Measurements from ENCODE around the gene GALT.

- no peak for TF ChIP-seq CTCF (IDR thresholded peaks at IDR 0.05)
- no peak for TF ChIP-seq POLR2A (IDR thresholded peaks at IDR 0.05)
Measured at GRCh38 chr9:34686231-34686630, 39.8 kb downstream of the GALT start.

Measured in right lobe of liver (tissue), 4 donors.